AG09309 (cell line): ENCODE measurements around the gene FXR2.

Experiments used
- DNase-seq: peaks from one replicate; pipeline ENCODE4 v3.0.0-alpha.2; 2010; ENCODE audit warnings: low read depth
- H3K4me3 ChIP-seq: 2 replicates; pipeline ENCODE4 v1.5.1; 2011; ENCODE audit warnings: mild to moderate bottlenecking, low read depth, low read length, moderate library complexity; ENCODE audit not compliant: control insufficient read depth
- TF ChIP-seq, protein P1 (sequence below): IDR thresholded peaks from 2 replicates; pipeline ENCODE4 v1.5.1; 2011; ENCODE audit warnings: mild to moderate bottlenecking, low read depth, low read length, inconsistent platforms; ENCODE audit not compliant: insufficient read depth, control insufficient read depth; ENCODE audit errors: missing control alignments

The FXR2 gene

DNA sequence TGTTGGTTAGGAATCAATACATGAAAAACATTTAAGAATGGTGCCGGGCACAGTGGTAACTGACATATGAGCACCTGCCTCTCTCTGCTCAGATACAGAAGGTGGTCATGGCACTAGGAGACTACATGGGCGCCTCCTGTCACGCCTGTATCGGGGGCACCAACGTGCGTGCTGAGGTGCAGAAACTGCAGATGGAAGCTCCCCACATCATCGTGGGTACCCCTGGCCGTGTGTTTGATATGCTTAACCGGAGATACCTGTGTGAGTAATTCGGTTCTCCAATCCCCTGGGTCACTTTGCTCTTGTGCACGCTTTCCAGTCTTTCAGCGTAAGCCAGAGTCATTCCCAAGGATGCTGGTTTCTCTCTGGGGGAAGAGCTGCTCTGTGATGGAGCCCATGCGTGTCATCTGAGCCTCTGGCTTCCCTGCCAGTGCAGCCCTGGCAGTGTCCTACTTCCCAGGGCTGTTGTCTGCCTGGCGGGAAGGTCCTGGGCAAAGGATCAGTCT is 38.2 kb downstream of the FXR2 start:
- TF ChIP-seq, protein P1, sequence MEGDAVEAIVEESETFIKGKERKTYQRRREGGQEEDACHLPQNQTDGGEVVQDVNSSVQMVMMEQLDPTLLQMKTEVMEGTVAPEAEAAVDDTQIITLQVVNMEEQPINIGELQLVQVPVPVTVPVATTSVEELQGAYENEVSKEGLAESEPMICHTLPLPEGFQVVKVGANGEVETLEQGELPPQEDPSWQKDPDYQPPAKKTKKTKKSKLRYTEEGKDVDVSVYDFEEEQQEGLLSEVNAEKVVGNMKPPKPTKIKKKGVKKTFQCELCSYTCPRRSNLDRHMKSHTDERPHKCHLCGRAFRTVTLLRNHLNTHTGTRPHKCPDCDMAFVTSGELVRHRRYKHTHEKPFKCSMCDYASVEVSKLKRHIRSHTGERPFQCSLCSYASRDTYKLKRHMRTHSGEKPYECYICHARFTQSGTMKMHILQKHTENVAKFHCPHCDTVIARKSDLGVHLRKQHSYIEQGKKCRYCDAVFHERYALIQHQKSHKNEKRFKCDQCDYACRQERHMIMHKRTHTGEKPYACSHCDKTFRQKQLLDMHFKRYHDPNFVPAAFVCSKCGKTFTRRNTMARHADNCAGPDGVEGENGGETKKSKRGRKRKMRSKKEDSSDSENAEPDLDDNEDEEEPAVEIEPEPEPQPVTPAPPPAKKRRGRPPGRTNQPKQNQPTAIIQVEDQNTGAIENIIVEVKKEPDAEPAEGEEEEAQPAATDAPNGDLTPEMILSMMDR = no peak
- DNase-seq = no peak
- no peak overlapping the region for H3K4me3 ChIP-seq

DNA sequence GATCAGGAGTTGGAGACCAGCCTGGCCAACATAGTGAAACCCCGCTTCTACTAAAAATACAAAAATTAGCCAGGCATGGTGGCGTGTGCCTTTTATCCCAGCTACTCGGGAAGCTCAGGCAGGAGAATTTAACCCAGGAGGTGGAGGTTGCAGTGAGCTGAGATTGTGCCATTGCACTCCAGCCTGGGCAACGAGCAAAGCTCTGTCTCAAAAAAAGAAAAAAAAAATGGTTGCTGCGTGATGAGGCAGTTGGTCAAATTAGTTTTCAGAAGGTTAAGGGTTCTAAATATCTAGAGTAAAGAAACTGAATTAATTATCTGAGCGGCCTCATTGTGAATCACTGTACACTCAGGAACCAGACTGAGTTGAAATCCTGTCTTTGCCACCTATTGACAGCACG is 38.7 kb downstream of the FXR2 start:
- DNase-seq = no peak
- TF ChIP-seq, protein P1 = no peak
- H3K4me3 ChIP-seq = no peak overlapping the region

DNA sequence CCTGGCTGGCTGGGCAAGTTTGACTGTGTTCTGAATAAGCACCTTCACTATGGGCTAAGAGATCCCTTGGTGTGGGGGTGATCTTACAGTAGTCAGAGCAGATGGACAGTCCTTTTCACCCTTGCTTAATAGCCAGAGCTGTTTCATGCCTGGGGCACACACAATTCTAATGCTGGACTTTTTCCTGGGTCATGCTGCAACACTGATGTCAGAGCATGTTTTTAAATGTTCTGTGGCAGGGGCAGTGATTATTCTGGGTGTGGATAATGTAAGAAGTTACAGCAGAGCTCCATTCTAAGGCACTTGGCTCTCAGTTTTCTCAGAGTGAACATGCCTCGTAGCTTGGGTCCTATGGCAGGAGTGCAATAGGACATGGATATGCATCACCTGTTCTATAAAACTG is 39.2 kb downstream of the FXR2 start:
- no peak for DNase-seq
- peak overlapping the region; percentile 75 for H3K4me3 ChIP-seq
- TF ChIP-seq, protein P1 = no peak

DNA sequence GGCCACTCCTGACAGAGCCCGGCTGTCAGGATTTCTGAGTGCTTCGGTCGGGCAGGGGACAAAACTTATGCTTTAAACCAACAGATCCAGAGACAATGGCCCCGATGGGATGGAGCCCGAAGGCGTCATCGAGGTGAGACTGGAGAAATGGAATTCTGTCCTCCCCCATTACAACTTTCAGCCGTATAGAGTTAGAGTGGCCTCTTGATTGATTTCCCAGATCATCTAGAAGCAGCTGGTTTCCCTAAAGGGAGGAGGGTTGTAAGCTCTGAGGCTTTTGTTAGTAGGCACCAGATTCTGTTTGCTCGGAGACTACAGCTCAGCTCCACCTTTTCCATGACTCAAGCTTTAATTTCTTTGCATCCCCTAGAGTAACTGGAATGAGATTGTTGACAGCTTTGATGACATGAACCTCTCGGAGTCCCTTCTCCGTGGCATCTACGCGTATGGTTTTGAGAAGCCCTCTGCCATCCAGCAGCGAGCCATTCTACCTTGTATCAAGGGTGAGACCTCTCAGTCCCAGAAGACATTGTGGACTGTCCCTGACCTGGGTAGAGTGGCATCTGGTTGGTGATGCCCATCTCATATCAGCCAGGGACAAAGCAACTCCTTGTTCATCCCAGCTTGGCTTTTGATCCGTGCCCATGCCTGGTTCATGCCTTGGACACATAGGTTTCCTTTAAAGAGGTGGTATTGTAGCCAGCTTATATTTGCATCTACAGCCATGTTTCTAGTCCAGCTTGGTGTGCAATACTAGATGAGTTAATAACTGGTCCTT is 40.3 kb downstream of the FXR2 start:
- DNase-seq = no peak
- peak overlapping the region; percentile 75 for H3K4me3 ChIP-seq
- TF ChIP-seq, protein P1 = no peak

DNA sequence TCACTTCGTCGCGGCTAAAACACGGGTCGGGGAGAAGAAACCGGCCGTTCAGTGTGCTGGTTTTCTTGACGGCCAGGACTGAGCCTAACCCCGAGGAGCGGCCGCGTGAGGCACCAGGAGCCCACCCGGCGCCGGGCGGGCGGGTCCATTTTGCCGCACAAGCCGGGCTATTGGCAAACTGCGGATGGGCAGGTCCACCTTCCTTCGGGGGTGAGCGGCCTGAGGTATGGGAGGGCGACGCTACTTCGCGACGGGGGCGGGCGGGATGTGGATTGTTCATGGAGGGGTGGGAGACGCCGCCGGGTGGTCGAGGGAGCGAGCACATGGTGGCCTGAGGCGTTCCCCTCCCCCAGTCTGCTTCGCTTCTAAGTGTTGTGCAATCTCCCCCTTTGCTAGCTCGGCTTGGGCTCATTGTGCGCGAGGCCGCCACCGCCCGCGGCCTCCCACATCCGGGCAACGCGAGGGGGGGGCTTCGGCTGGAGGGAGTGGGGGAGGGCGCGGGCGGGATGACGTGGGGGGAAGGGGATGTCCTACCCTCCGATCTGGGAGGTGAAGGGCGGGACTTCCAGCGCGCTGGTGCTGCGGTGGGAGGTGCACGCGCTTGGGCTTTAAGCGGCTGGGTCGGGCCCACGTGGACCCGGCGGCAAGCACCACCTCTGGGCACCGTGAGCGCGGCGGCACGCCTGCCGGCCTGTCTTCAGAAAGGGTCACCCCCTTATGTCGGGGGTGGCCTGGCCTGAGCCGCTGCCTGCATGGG is 41.2 kb downstream of the FXR2 start:
- TF ChIP-seq, protein P1 = no peak
- peak; percentile 71 for DNase-seq
- H3K4me3 ChIP-seq = peak overlapping the region; percentile 75

DNA sequence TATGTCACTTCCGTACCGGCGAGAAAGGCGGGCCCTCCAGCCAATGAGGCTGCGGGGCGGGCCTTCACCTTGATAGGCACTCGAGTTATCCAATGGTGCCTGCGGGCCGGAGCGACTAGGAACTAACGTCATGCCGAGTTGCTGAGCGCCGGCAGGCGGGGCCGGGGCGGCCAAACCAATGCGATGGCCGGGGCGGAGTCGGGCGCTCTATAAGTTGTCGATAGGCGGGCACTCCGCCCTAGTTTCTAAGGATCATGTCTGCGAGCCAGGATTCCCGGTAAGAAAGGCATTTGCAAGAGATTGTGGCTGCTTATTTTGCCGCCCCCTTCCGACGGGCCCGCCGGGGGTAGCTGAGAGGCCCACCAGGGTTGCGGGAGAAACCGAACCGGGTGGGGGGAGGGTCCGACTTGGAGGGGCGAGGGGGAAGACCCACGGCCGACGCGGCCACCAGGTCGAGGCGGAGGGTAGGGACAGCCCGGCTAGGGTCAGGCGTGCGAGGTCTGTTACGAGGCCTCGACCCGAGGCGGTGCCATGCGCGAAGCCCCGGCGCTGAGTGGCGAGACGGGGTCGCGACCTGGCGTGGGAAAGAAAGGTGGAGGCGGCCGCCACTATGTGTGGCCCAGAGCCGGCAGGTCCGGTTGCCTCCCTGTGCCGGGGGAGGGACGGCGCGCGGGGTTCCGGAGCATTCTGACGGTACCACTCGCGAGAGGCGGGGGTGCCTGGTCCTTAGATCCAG is 41.9 kb downstream of the FXR2 start:
- DNase-seq = peak; percentile 97
- TF ChIP-seq, protein P1 = no peak
- H3K4me3 ChIP-seq = peak overlapping the region; percentile 75
